Epithelial cell of esophagus (primary cell): ENCODE data around the gene ADARB2.

Source experiments
- DNase-seq: peaks from one replicate; pipeline ENCODE4 v3.0.0; 2010; ENCODE audit warnings: low read depth
- H3K4me3 ChIP-seq: 2 replicates; pipeline ENCODE4 v1.5.1; 2011; ENCODE audit warnings: mild to moderate bottlenecking, low read length, control low read depth
- TF ChIP-seq, protein P1 (sequence below): IDR thresholded peaks from 2 replicates; pipeline ENCODE4 v1.5.1; 2011; ENCODE audit warnings: low read depth, mild to moderate bottlenecking, low read length, control low read depth, inconsistent platforms; ENCODE audit not compliant: insufficient read depth; ENCODE audit errors: missing control alignments

Gene ADARB2

GRCh38 chr10:1232164-1232911 is 505.0 kb downstream of the ADARB2 start:
- H3K4me3 ChIP-seq = no peak overlapping the region
- no peak for DNase-seq
- TF ChIP-seq, protein P1, sequence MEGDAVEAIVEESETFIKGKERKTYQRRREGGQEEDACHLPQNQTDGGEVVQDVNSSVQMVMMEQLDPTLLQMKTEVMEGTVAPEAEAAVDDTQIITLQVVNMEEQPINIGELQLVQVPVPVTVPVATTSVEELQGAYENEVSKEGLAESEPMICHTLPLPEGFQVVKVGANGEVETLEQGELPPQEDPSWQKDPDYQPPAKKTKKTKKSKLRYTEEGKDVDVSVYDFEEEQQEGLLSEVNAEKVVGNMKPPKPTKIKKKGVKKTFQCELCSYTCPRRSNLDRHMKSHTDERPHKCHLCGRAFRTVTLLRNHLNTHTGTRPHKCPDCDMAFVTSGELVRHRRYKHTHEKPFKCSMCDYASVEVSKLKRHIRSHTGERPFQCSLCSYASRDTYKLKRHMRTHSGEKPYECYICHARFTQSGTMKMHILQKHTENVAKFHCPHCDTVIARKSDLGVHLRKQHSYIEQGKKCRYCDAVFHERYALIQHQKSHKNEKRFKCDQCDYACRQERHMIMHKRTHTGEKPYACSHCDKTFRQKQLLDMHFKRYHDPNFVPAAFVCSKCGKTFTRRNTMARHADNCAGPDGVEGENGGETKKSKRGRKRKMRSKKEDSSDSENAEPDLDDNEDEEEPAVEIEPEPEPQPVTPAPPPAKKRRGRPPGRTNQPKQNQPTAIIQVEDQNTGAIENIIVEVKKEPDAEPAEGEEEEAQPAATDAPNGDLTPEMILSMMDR = no peak

DNA sequence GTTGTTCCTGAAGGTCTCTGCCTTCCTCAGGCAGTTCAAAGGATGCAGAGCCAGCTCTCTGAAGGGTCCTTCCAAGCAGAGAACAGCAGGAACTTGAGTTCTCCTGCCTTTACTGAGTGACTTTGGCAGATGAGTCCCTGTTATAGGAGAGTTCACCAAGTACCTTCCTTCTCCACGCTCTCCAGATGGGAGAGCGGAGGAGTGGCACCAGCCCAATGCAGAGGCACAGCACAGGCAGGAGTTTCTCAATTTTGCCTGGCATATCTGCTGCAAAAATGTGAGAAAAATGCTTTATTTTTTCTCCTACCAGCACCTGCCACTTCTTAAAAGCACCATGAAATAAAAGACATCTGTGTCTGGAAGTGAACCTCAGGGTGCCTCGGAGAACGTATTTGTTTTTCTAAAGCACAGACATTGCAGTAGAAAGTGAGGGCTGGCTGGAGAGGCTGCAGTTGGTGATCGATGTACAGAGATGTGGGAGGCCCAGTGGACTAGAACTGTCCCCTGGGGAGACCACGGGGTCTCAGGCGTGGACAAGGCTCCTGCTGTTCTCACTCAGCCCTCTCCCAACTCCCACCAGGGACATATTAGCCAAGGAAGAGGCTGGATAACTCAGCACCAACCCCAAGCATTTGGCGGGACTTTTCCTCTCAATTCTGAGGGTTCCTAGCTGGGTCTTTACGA is 506.6 kb downstream of the ADARB2 start:
- DNase-seq = no peak
- H3K4me3 ChIP-seq = no peak overlapping the region
- TF ChIP-seq, protein P1 = no peak

DNA sequence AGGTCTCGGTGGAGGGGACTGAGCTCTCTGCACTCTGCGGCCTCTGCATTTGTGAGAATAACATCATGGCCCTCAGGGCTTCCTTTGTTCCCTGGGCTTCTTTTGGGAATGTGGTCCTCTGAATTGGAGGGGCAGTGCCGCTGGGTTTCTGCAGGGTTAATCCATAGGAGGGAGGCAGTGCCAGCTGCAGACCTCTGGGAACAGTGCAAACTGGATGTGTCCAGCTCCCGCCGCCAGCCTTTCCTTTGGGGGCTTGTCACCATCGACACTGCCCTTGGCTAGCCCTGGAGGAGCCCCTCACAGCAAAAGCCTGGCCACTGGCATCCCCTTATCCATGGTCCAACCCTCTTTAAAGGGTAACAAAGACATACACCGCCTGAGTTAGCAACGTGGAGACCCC is 507.2 kb downstream of the ADARB2 start:
- TF ChIP-seq, protein P1 = no peak
- DNase-seq = no peak
- no peak overlapping the region for H3K4me3 ChIP-seq

- TF ChIP-seq, protein P1 = no peak
- DNase-seq = no peak
- no peak overlapping the region for H3K4me3 ChIP-seq
These were observed 507.8 kb downstream of the ADARB2 start for GRCh38 chr10:1229574-1229973.

DNA sequence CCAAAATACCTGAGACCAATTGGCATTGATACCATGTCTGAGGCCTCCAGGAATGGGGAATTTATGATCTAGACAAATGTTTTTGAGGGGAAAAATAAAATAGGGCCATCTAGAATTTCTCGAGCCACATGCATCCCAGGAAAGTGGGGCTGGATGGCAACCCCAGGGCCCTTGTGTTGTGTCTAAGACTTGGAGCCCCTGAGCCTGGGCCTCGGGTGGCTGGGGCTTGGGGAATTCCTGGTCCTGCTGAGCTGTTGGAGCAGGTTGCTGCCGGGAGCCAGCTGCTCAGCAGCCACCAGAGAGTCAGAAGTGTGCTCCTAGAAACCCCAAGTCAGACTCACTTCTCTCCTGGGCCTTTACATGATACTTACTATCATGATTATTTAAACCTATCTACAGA is 508.2 kb downstream of the ADARB2 start:
- no peak overlapping the region for H3K4me3 ChIP-seq
- no peak for DNase-seq
- TF ChIP-seq, protein P1 = no peak

GRCh38 chr10:1228467-1228975 is 508.8 kb downstream of the ADARB2 start:
- TF ChIP-seq, protein P1 = no peak
- DNase-seq = no peak
- no peak overlapping the region for H3K4me3 ChIP-seq
